GM12865 (cell line): ENCODE data around the gene KCNQ2.

Experiments used
- DNase-seq: peaks from one replicate; pipeline ENCODE4 v3.0.0; 2010; ENCODE audit warnings: low read depth
- H3K4me3 ChIP-seq: 2 replicates; pipeline ENCODE4 v1.5.1; 2011; ENCODE audit warnings: mild to moderate bottlenecking, low read depth, low read length, control low read depth
- TF ChIP-seq, protein P1 (sequence below): IDR thresholded peaks from 2 replicates; pipeline ENCODE4 v1.5.1; 2011; ENCODE audit warnings: low read length, control low read depth, low read depth, inconsistent platforms; ENCODE audit not compliant: insufficient read depth; ENCODE audit errors: missing control alignments

KCNQ2 gene

DNA sequence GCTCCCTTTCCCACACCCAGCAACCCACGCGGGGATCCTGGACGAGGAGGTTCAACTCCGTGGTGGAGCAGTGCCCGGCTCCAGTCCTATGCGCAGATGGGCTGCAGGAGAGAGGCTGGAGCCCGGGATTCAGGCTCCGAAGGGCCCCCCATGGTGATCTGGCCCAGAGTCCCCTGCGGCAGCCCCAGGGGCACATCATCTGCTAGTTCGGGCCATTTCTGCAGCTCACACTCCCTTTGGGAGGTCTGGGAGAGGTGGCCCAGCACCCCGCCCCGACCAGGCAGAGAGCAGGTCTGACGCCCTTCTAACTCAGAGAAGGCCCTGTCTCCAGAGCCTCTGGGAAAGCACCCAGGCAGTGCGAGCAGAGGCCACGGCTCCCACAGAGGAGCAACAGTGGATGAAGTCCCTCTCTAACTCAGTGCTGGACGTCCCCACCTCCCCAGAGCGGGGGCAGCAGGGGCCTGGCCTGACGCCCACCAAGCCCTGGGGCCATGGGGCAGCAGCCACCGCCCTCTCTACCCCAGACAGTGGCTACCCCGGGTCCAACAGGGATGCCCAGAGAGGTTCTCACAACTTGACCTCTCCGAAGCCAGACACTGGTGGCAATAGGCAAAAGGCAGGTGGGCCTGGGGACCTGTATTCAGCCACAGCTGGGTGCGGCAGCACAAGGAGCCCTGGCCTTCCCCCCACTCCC lies 3.3 kb downstream of the KCNQ2 start:
- DNase-seq = no peak
- TF ChIP-seq, protein P1, sequence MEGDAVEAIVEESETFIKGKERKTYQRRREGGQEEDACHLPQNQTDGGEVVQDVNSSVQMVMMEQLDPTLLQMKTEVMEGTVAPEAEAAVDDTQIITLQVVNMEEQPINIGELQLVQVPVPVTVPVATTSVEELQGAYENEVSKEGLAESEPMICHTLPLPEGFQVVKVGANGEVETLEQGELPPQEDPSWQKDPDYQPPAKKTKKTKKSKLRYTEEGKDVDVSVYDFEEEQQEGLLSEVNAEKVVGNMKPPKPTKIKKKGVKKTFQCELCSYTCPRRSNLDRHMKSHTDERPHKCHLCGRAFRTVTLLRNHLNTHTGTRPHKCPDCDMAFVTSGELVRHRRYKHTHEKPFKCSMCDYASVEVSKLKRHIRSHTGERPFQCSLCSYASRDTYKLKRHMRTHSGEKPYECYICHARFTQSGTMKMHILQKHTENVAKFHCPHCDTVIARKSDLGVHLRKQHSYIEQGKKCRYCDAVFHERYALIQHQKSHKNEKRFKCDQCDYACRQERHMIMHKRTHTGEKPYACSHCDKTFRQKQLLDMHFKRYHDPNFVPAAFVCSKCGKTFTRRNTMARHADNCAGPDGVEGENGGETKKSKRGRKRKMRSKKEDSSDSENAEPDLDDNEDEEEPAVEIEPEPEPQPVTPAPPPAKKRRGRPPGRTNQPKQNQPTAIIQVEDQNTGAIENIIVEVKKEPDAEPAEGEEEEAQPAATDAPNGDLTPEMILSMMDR = no peak
- no peak overlapping the region for H3K4me3 ChIP-seq

GRCh38 chr20:63468421-63468820 lies 4.0 kb downstream of the KCNQ2 start:
- DNase-seq = no peak
- TF ChIP-seq, protein P1 = no peak
- no peak overlapping the region for H3K4me3 ChIP-seq

- DNase-seq = no peak
- TF ChIP-seq, protein P1 = no peak
- no peak overlapping the region for H3K4me3 ChIP-seq
Measured at GRCh38 chr20:63467294-63468083, 5.0 kb downstream of the KCNQ2 start.

DNA sequence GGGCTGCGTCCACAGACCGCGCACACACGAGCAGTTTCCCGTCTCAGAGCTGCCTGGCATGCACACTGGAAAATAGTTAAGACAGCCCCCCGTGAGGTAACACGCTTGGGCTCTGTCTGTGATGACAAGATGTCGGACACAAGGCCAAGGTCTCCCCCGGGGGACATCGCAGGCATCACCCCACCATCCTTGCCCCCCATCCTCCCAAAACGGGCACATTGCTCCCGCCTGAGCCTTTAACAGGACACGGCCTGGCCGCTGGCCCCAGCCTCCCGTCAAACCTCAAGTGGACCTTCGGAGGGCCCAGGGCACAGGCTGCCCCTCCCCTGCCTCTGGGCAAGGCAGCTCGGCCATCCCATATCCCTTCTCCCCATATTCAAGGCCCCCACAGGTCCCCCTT lies 5.6 kb downstream of the KCNQ2 start:
- TF ChIP-seq, protein P1 = no peak
- H3K4me3 ChIP-seq = no peak overlapping the region
- DNase-seq = no peak

GRCh38 chr20:63466250-63466825 lies 6.1 kb downstream of the KCNQ2 start:
- no peak overlapping the region for H3K4me3 ChIP-seq
- DNase-seq = no peak
- TF ChIP-seq, protein P1 = no peak

- DNase-seq = no peak
- TF ChIP-seq, protein P1 = no peak
- H3K4me3 ChIP-seq = no peak overlapping the region
Measured at GRCh38 chr20:63465380-63466249, 6.8 kb downstream of the KCNQ2 start.
